Endothelial cell of umbilical vein (primary cell): ENCODE data around the gene NIPBL. TPM values are rescaled to one million over a fixed set of nuclear protein-coding genes. Genes with fewer than 3 reads are reported as not detected.

Experiments used
- BruUV-seq: library from RNA; stranded (reverse); fragments of 400-500 nt; replicated peaks from 2 replicates; lab custom pipeline; 2021; lab: Mats Ljungman, UMichigan
- CTCF ChIA-PET: fragments of 300-600, 350-600 bp; sonication (Branson Sonifier 250); formaldehyde crosslinking; loops from one replicate; lab custom pipeline; 2021; ENCODE audit warnings: antibody characterized with exemption, inconsistent platforms; lab: Charles Lee
- POLR2A ChIA-PET: fragments of 300-600, 350-600 bp; sonication (Branson Sonifier 250); formaldehyde crosslinking; loops from one replicate; lab custom pipeline; 2021; ENCODE audit warnings: antibody characterized with exemption, inconsistent platforms; lab: Charles Lee
- DNase-seq: peaks from one replicate; pipeline ENCODE4 v3.0.0-alpha.2; 2011; ENCODE audit warnings: low read depth, low spot score
- FAIRE-seq: peaks from 2 replicates; lab custom pipeline; 2011; peaks lifted over from hg19 to GRCh38; lab: Jason Lieb, UNC
- H2AFZ ChIP-seq: 2 replicates; pipeline ENCODE4 v1.6.0; 2012; ENCODE audit warnings: low read depth, low read length, control low read depth, inconsistent platforms
- H3K27ac ChIP-seq: 2 replicates; pipeline ENCODE4 v1.5.1; 2011; ENCODE audit warnings: low read depth, mild to moderate bottlenecking, control low read depth, low read length, moderate library complexity; ENCODE audit not compliant: insufficient read depth
- H3K27me3 ChIP-seq, 2 experiments: 2 replicates each; pipeline versions ENCODE4 v1.6.0 to v1.6.1; 2011; ENCODE audit warnings: low read length in 2 of 2, mixed read lengths in 1 of 2; ENCODE audit not compliant: control insufficient read depth in 2 of 2, insufficient read depth in 2 of 2
- H3K36me3 ChIP-seq, 2 experiments: 2 replicates in 1 of 2; 3 replicates in 1 of 2; pipeline ENCODE4 v1.5.1; 2011; ENCODE audit warnings: low read length in 2 of 2, mild to moderate bottlenecking in 1 of 2, moderate library complexity in 1 of 2; ENCODE audit not compliant: control insufficient read depth in 2 of 2, insufficient read depth in 2 of 2; ENCODE audit errors: extremely low read depth in 1 of 2
- H3K4me1 ChIP-seq: 3 replicates; pipeline ENCODE4 v1.5.1; 2011; ENCODE audit warnings: mild to moderate bottlenecking, low read length; ENCODE audit not compliant: control insufficient read depth, insufficient read depth; ENCODE audit errors: extremely low read depth
- H3K4me2 ChIP-seq: 2 replicates; pipeline ENCODE4 v1.6.1; 2011; ENCODE audit warnings: low read length, control low read depth, mixed read lengths; ENCODE audit not compliant: insufficient read depth
- H3K4me3 ChIP-seq, 3 experiments: fragments of 200-600 bp in 1 of 3; sonication (generic), shearing (Covaris generic) in 1 of 3; replicated peaks in 1 of 3; 2 replicates each; pipeline ENCODE4 v1.5.1; 2011 to 2016; ENCODE audit warnings: control low read depth in 3 of 3, low read length in 3 of 3, mild to moderate bottlenecking in 2 of 3, inconsistent platforms in 1 of 3, low read depth in 1 of 3, moderate library complexity in 1 of 3; ENCODE audit not compliant: insufficient read depth in 1 of 3
- H3K79me2 ChIP-seq: 2 replicates; pipeline ENCODE4 v1.6.0; 2012; ENCODE audit warnings: low read length, inconsistent platforms; ENCODE audit not compliant: control insufficient read depth, insufficient read depth
- H3K9ac ChIP-seq: replicated peaks from 2 replicates; pipeline ENCODE3; 2011; ENCODE audit warnings: low read length, control low read depth; ENCODE audit not compliant: insufficient read depth; ENCODE audit errors: extremely low read depth
- H3K9me1 ChIP-seq: replicated peaks from 3 replicates; pipeline ENCODE4 v1.6.0; 2011; ENCODE audit warnings: mild to moderate bottlenecking, low read length; ENCODE audit not compliant: control insufficient read depth, insufficient read depth; ENCODE audit errors: extremely low read depth
- H3K9me3 ChIP-seq: replicated peaks from 2 replicates; pipeline ENCODE4 v1.5.1; 2012; ENCODE audit warnings: low read length, inconsistent platforms; ENCODE audit not compliant: control insufficient read depth, insufficient read depth
- H4K20me1 ChIP-seq: replicated peaks from 2 replicates; pipeline ENCODE3; 2011; ENCODE audit warnings: mild to moderate bottlenecking, low read length; ENCODE audit not compliant: control insufficient read depth, insufficient read depth; ENCODE audit errors: extremely low read depth
- CTCF ChIP-seq, 2 donors: IDR thresholded peaks; 1 replicate in 1 of 2; 2 replicates in 1 of 2; pipeline ENCODE4 v1.5.1; 2011; ENCODE audit warnings: low read length in 2 of 2, mild to moderate bottlenecking in 2 of 2, moderate library complexity in 2 of 2, control low read depth in 1 of 2, inconsistent platforms in 1 of 2, low read depth in 1 of 2; ENCODE audit not compliant: insufficient read depth in 1 of 2; ENCODE audit errors: extremely low read depth in 1 of 2
- EZH2 ChIP-seq: IDR thresholded peaks from 2 replicates; pipeline ENCODE4 v1.6.1; 2012; ENCODE audit warnings: borderline replicate concordance, low read depth, mild to moderate bottlenecking, moderate library complexity, low read length, inconsistent platforms; ENCODE audit not compliant: severe bottlenecking
- FOS ChIP-seq: IDR thresholded peaks from 2 replicates; pipeline ENCODE4 v1.6.1; 2011; ENCODE audit warnings: mild to moderate bottlenecking, low read length, moderate library complexity, borderline replicate concordance; ENCODE audit not compliant: insufficient read depth
- GATA2 ChIP-seq: IDR thresholded peaks from 2 replicates; pipeline ENCODE4 v1.7.0; 2011; ENCODE audit warnings: low read depth, mild to moderate bottlenecking, moderate library complexity, mixed read lengths, low read length; ENCODE audit not compliant: insufficient read length, insufficient read depth
- JUN ChIP-seq: IDR thresholded peaks from 2 replicates; pipeline ENCODE4 v1.6.1; 2011; ENCODE audit warnings: borderline replicate concordance, low read depth; ENCODE audit not compliant: insufficient read length, insufficient read depth
- MAX ChIP-seq: IDR thresholded peaks from 2 replicates; pipeline ENCODE4 v1.6.1; 2011; ENCODE audit not compliant: insufficient read depth, insufficient read length
- MYC ChIP-seq: IDR thresholded peaks from one replicate; pipeline ENCODE4 v1.6.1; 2011; ENCODE audit warnings: mild to moderate bottlenecking, low read depth, low read length
- POLR2A ChIP-seq: IDR thresholded peaks from 2 replicates; pipeline ENCODE4 v1.6.1; 2012; ENCODE audit warnings: low read depth, mild to moderate bottlenecking, control low read depth, low read length
- POLR2AphosphoS5 ChIP-seq: IDR thresholded peaks from 2 replicates; pipeline ENCODE4 v1.6.1; 2012; ENCODE audit warnings: low read depth, mild to moderate bottlenecking, control low read depth, low read length, moderate library complexity; ENCODE audit not compliant: insufficient read depth
- dilution Hi-C: fragments of 300-500 bp; cut with MboI; formaldehyde crosslinking; loops from one replicate; pipeline ENCODE4 v1.15.0; 2019; ENCODE audit warnings: low sequenced_read_pairs; ENCODE audit not compliant: extremely low pct_ligation_motif_present
- intact Hi-C: fragments of 100-400 bp; cut with micrococcal nuclease; formaldehyde crosslinking; loops from one replicate; pipeline ENCODE4 v1.10.0; 2022
- polyA plus RNA-seq, 4 experiments: library from polyadenylated mRNA; depleted of rRNA in 3 of 4; stranded (reverse) in 3 of 4; unstranded in 1 of 4; fragments of >200 nt; gene quantifications; 2 replicates each; pipeline versions ENCODE4 v1.2.1 to v1.2.3, GENCODE V29; 2011 to 2012; ENCODE audit warnings: missing spikeins in 1 of 4
- total RNA-seq: library from RNA; stranded (reverse); gene quantifications from 2 replicates; pipeline ENCODE4 v1.2.3, GENCODE V29; 2021

Gene NIPBL
- total and polyA plus RNA-seq, 2 donors (not counting 3 experiments of a cell fraction or from before 2014, with no cell fraction given) = 15.5 to 50.7 TPM

GRCh38 chr5:36886791-36887190, 10.2 kb downstream of the NIPBL start:
- dilution Hi-C loops = no loop called here

GRCh38 chr5:36887532-36887931, 11.0 kb downstream of the NIPBL start:
- Histone ChIP-seq H2AFZ (no peak overlapping the region), H3K9me3 (no peaks in the 10 kb centered on the region), H3K27ac (no peak overlapping the region), H3K27me3 (no peaks in the 10 kb centered on the region), H3K9ac (no peak overlapping the region), H3K79me2 (peaks cover 89% of the 10 kb centered on the region), H3K9me1 (no peaks in the 10 kb centered on the region), H3K36me3 (peaks cover 0 to 4% of the 10 kb centered on the region in 2 experiments), H3K4me1 (no peaks in the 10 kb centered on the region), H4K20me1 (peaks cover 21% of the 10 kb centered on the region), H3K4me3 (no peak overlapping the region), H3K4me2 (no peak overlapping the region)
- dilution Hi-C loops (no loop called here), intact Hi-C loops (loop anchor here (1.0 kb wide), 1 partner anchor 111 kb away; no protein-coding TSS in a partner anchor)
- ChIA-PET CTCF (no interaction called here), POLR2A (no interaction called here)
- no peak for DNase-seq
- BruUV-seq = no TSS peak
- TF ChIP-seq MYC (no peak), CTCF (IDR thresholded peaks at IDR 0.05; ENCODE audit: extremely low read depth in 1 of 2, insufficient read depth in 1 of 2, low read depth in 1 of 2, low read length in 2 of 2) (no peak), JUN (no peak), MAX (no peak), GATA2 (no peak), EZH2 (no peak), POLR2AphosphoS5 (no peak), FOS (no peak), POLR2A (no peak)
- FAIRE-seq = no peak

More at GRCh38 chr5:36886791-36887190, 10.2 kb downstream of the NIPBL start:
- no peaks in the 10 kb centered on the region for H3K9me3 ChIP-seq
- no peak for DNase-seq
- H4K20me1 ChIP-seq = peaks cover 24% of the 10 kb centered on the region
- no peak overlapping the region for H3K27ac ChIP-seq
- ChIA-PET CTCF (interaction anchor here (1.4 kb wide), 1 partner anchor 59 kb away, joined by 3 read pairs; no protein-coding TSS in a partner anchor), POLR2A (no interaction called here)
- peaks cover 92% of the 10 kb centered on the region for H3K79me2 ChIP-seq
- intact Hi-C loops = loop anchor here (1.0 kb wide), 1 partner anchor 112 kb away; no protein-coding TSS in a partner anchor
- H3K4me1 ChIP-seq = no peaks in the 10 kb centered on the region
- FAIRE-seq = no peak
- H3K4me2 ChIP-seq = no peak overlapping the region
- H3K4me3 ChIP-seq = no peak overlapping the region
- H2AFZ ChIP-seq = no peak overlapping the region
- H3K9me1 ChIP-seq = no peaks in the 10 kb centered on the region
- H3K36me3 ChIP-seq = peaks cover 0 to 4% of the 10 kb centered on the region in 2 experiments
- BruUV-seq = no TSS peak
- H3K9ac ChIP-seq = no peak overlapping the region
- no peak for TF ChIP-seq GATA2
- no peaks in the 10 kb centered on the region for H3K27me3 ChIP-seq
